ENCODE data around the gene LAG3. TPM values are rescaled to one million over a fixed set of nuclear protein-coding genes. Genes with fewer than 3 reads are reported as not detected.

The LAG3 gene
- polyA plus RNA-seq, 1 of the 3 experiments (the other 2 are of a cell fraction), result 0.72 TPM

GRCh38 chr12:6826125-6826733, 53.9 kb downstream of the LAG3 start (continued):
- TF ChIP-seq MAX (IDR thresholded peaks at IDR 0.05; ENCODE audit: low read depth), result no peak
- no peak for TF ChIP-seq EP300 (IDR thresholded peaks at IDR 0.05; ENCODE audit: borderline replicate concordance in 1 of 2, low read depth in 1 of 2, low read length in 1 of 2)

GRCh38 chr12:6826734-6827436, 54.6 kb downstream of the LAG3 start:
- Histone ChIP-seq H3K9me2 (no peaks in the 10 kb centered on the region), H3K4me1 (ENCODE audit: control insufficient read depth in 1 of 2, insufficient read depth in 2 of 2, low read depth in 1 of 2, low read length in 1 of 2) (peaks cover 17 to 54% of the 10 kb centered on the region in 2 experiments; a peak in 3 of 4 replicates), H3F3A (replicated peaks; ENCODE audit: insufficient read depth) (peaks cover 8% of the 10 kb centered on the region), H3K4me2 (peak overlapping the region; percentile 40), H3K9ac (no peak overlapping the region), H3K27ac (ENCODE audit: low read depth in 2 of 2, low read length in 1 of 2) (peak overlapping the region; percentile 26 to 93), H4K20me1 (ENCODE audit: insufficient read depth) (0 out of 2 replicates have a peak, but pooled peaks cover 3% of the 10 kb centered on the region), H3K36me3 (replicated peaks in 1 of 2; ENCODE audit: control insufficient read depth in 1 of 2, insufficient read depth in 2 of 2, low read length in 1 of 2) (peaks cover 6 to 16% of the 10 kb centered on the region in 2 experiments), H3K27me3 (ENCODE audit: insufficient read depth) (no peaks in the 10 kb centered on the region), H2AFZ (ENCODE audit: low read depth) (no peak overlapping the region), H3K9me3 (no peaks in the 10 kb centered on the region), H3K4me3 (ENCODE audit: low read depth in 2 of 2, low read length in 1 of 2) (no peak overlapping the region), H3K79me2 (ENCODE audit: insufficient read depth) (peaks cover 31% of the 10 kb centered on the region)
- TF ChIP-seq SMC3 (IDR thresholded peaks at IDR 0.05; ENCODE audit: low read depth, low read length), result no peak
- no peak for TF ChIP-seq MXI1 (IDR thresholded peaks at IDR 0.05; ENCODE audit: low read depth, low read length)
- no peak for TF ChIP-seq SIN3A (IDR thresholded peaks at IDR 0.05; ENCODE audit: borderline replicate concordance, low read depth, low read length)
- TF ChIP-seq CHD2 (IDR thresholded peaks at IDR 0.05; ENCODE audit: low read length, partially characterized antibody), result no peak
- TF ChIP-seq NRF1 (IDR thresholded peaks at IDR 0.05; ENCODE audit: low read depth, low read length), result no peak
- no peak for TF ChIP-seq NFIC (IDR thresholded peaks at IDR 0.05; ENCODE audit: borderline replicate concordance)
- TF ChIP-seq TEAD4 (IDR thresholded peaks at IDR 0.05; ENCODE audit: borderline replicate concordance, insufficient read depth), result no peak
- TF ChIP-seq, protein P1, sequence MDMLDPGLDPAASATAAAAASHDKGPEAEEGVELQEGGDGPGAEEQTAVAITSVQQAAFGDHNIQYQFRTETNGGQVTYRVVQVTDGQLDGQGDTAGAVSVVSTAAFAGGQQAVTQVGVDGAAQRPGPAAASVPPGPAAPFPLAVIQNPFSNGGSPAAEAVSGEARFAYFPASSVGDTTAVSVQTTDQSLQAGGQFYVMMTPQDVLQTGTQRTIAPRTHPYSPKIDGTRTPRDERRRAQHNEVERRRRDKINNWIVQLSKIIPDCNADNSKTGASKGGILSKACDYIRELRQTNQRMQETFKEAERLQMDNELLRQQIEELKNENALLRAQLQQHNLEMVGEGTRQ (IDR thresholded peaks at IDR 0.05; ENCODE audit: borderline replicate concordance, low read depth, low read length), result no peak
- TF ChIP-seq GATA2 (CRISPR knock-in tag; IDR thresholded peaks at IDR 0.05), result no peak
- TF ChIP-seq GABPA (IDR thresholded peaks at IDR 0.05; ENCODE audit: low read depth), result no peak
- TF ChIP-seq RCOR1 (IDR thresholded peaks at IDR 0.05; ENCODE audit: low read length), result no peak
- TF ChIP-seq YY1 (IDR thresholded peaks at IDR 0.05; ENCODE audit: low read depth), result no peak
- TF ChIP-seq ELF1 (IDR thresholded peaks at IDR 0.05), result no peak
- TF ChIP-seq RXRA (IDR thresholded peaks at IDR 0.05; ENCODE audit: borderline replicate concordance, low read depth), result no peak
- TF ChIP-seq JUND (IDR thresholded peaks at IDR 0.05), result no peak
- TF ChIP-seq EP300 (IDR thresholded peaks at IDR 0.05; ENCODE audit: borderline replicate concordance in 1 of 2, low read depth in 1 of 2, low read length in 1 of 2), result no peak
- TF ChIP-seq, protein P2, sequence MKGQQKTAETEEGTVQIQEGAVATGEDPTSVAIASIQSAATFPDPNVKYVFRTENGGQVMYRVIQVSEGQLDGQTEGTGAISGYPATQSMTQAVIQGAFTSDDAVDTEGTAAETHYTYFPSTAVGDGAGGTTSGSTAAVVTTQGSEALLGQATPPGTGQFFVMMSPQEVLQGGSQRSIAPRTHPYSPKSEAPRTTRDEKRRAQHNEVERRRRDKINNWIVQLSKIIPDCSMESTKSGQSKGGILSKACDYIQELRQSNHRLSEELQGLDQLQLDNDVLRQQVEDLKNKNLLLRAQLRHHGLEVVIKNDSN (IDR thresholded peaks at IDR 0.05; ENCODE audit: borderline replicate concordance, low read depth), result no peak
- no peak for TF ChIP-seq IRF3 (IDR thresholded peaks at IDR 0.05; ENCODE audit: low read depth, low read length)
- no peak for TF ChIP-seq MAX (IDR thresholded peaks at IDR 0.05; ENCODE audit: low read depth)
- CTCF ChIA-PET, result interaction anchor here (0.9 to 14.1 kb wide), 16 partner anchors 8 to 224 kb away, joined by 3 to 246 read pairs (median 14); partner anchors contain the start of genes CDCA3, GNB3, MLF2 and PTMS
- POLR2A ChIA-PET, result interaction anchor here (1.0 to 7.0 kb wide), 5 partner anchors 10 to 100 kb away, joined by 3 to 46 read pairs (median 3); partner anchors contain the start of genes MLF2 and SPSB2
- no peak for DNase-seq
- WGBS (ENCODE audit: low lambda C conversion rate), result 87% methylated on average over 12 of the region's 22 CpGs
